Measurements from ENCODE around the gene TMEM127. TPM values are rescaled to one million over a fixed set of nuclear protein-coding genes. Genes with fewer than 3 reads are reported as not detected.

TMEM127 gene
- total and polyA plus RNA-seq, 12 donors, result 14.9 to 89.2 (median 63.3) TPM

GRCh38 chr2:96245609-96246390 lies 20.0 kb downstream of the TMEM127 start:
- peak in 4 of 7 donors; percentile 48 to 66 (median 63) for DNase-seq
- Histone ChIP-seq H3K4me3 (no peak overlapping the region), H3K27ac (peak overlapping the region in 2 of 5 donors; percentile 4 to 81), H3K36me3 (replicated peaks in 1 of 2) (no peaks in the 10 kb centered on the region), H3K4me1 (replicated peaks in 1 of 2) (peaks cover 7 to 45% of the 10 kb centered on the region in 2 donors), H3K9me3 (replicated peaks in 1 of 3) (no peaks in the 10 kb centered on the region), H3K27me3 (no peaks in the 10 kb centered on the region)
- 70 to 77% (median 76%) methylated on average over 8 of the region's 8 CpGs for WGBS, 4 donors
- TF ChIP-seq POLR2A (IDR thresholded peaks at IDR 0.05) (no peak), CTCF (IDR thresholded peaks at IDR 0.05) (no peak)
- intact Hi-C loops (cut with DNase I), result loop anchor here in 1 of 2 donors (5.0 kb wide), 1 partner anchor 33 kb away; no protein-coding TSS in a partner anchor

GRCh38 chr2:96243843-96244242 lies 22.0 kb downstream of the TMEM127 start:
- Histone ChIP-seq H3K27me3 (no peaks in the 10 kb centered on the region), H3K9me3 (replicated peaks in 1 of 3) (no peaks in the 10 kb centered on the region), H3K4me1 (replicated peaks in 1 of 2) (peaks cover 0 to 36% of the 10 kb centered on the region in 2 donors), H3K36me3 (replicated peaks in 1 of 2) (no peaks in the 10 kb centered on the region), H3K27ac (no peak overlapping the region), H3K4me3 (no peak overlapping the region)
- intact Hi-C loops (cut with DNase I), result no loop called here
- WGBS, 4 donors, result 84 to 94% (median 90%) methylated on average over 5 of the region's 5 CpGs
- TF ChIP-seq POLR2A (IDR thresholded peaks at IDR 0.05) (no peak), CTCF (IDR thresholded peaks at IDR 0.05) (no peak)
- DNase-seq, result no peak

- Histone ChIP-seq H3K4me1 (replicated peaks in 1 of 2) (peaks cover 0 to 31% of the 10 kb centered on the region in 2 donors), H3K9me3 (replicated peaks in 1 of 3) (no peaks in the 10 kb centered on the region), H3K27me3 (no peaks in the 10 kb centered on the region), H3K4me3 (no peak overlapping the region), H3K27ac (peak overlapping the region; percentile 47 to 84 (median 69)), H3K36me3 (replicated peaks in 1 of 2) (no peaks in the 10 kb centered on the region)
- 57 to 69% (median 65%) methylated on average over 5 of the region's 5 CpGs for WGBS, 4 donors
- no peak for TF ChIP-seq POLR2A (IDR thresholded peaks at IDR 0.05)
- TF ChIP-seq CTCF (IDR thresholded peaks at IDR 0.05), result no peak
- peak in 6 of 7 donors; percentile 67 to 84 (median 74) for DNase-seq
- intact Hi-C loops (cut with DNase I), result no loop called here
These were observed 23.7 kb downstream of the TMEM127 start for GRCh38 chr2:96241900-96242611.

GRCh38 chr2:96241227-96241626 lies 24.6 kb downstream of the TMEM127 start:
- Histone ChIP-seq H3K4me3 (no peak overlapping the region), H3K27me3 (no peaks in the 10 kb centered on the region), H3K9me3 (replicated peaks in 1 of 3) (no peaks in the 10 kb centered on the region), H3K27ac (peak overlapping the region in 2 of 5 donors; percentile 81 to 84), H3K4me1 (replicated peaks in 1 of 2) (peaks cover 0 to 25% of the 10 kb centered on the region in 2 donors), H3K36me3 (replicated peaks in 1 of 2) (no peaks in the 10 kb centered on the region)
- intact Hi-C loops (cut with DNase I), result no loop called here
- DNase-seq, result no peak
- TF ChIP-seq POLR2A (IDR thresholded peaks at IDR 0.05) (no peak), CTCF (IDR thresholded peaks at IDR 0.05) (no peak)
- WGBS, 4 donors, result 81 to 100% (median 88%) methylated on average over 2 of the region's 2 CpGs; no CpG with 5 or more reads in 1 of the 4 donors
